ENCODE results near the gene EHD3. TPM values are rescaled to one million over a fixed set of nuclear protein-coding genes. Genes with fewer than 3 reads are reported as not detected.

EHD3 gene
- total and polyA plus RNA-seq, 2 of the 8 experiments (the other 6 are each of a cell fraction or from before 2014, with no cell fraction given): 9.3 to 12.0 TPM

DNA sequence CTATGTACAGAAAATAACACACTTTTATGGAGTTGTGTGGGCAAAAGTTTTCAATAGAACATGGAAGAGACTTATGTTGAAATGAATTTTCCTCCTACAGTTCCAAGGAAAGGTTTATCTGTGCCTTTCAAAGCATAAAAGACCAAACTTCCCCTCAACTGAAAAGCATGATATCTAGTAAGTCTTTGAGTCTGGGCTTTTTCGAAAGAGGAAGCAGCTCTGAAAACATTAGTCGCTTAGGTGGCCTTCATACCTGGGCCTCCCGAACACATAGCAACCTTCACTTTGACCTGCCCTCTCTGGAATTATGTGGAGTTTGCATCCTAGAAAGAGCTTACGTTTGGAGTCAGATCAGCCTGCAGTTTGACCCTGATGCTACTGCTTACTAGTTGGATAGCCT is 11.9 kb upstream of the EHD3 start:
- Histone ChIP-seq H4K20me1 (replicated peaks in 1 of 2; ENCODE audit: control insufficient read depth in 1 of 2, insufficient read depth in 2 of 2, low read length in 2 of 2) (no peaks in the 10 kb centered on the region), H4K8ac (ENCODE audit: extremely low read depth, insufficient read depth, low read length) (no peak overlapping the region), H2AK5ac (ENCODE audit: low read depth, low read length) (no peak overlapping the region), H3K56ac (replicated peaks; ENCODE audit: insufficient read length, low read depth, low read length) (no peak overlapping the region), H3K4me1 (replicated peaks in 1 of 4; ENCODE audit: control insufficient read depth in 3 of 4, insufficient read depth in 4 of 4, low read length in 3 of 4) (no peaks in the 10 kb centered on the region), H4K91ac (replicated peaks; ENCODE audit: insufficient read length, low read length) (no peak overlapping the region), H2BK15ac (ENCODE audit: low read length) (no peak overlapping the region), H3K4me3 (ENCODE audit: extremely low read depth in 1 of 4, insufficient read depth in 2 of 4, low read depth in 3 of 4, low read length in 4 of 4) (no peak overlapping the region), H2BK120ac (replicated peaks; ENCODE audit: low read depth, low read length) (no peak overlapping the region), H2BK5ac (ENCODE audit: low read depth, low read length) (no peak overlapping the region), H3K9me3 (ENCODE audit: insufficient read depth in 2 of 2, low read depth in 1 of 2, low read length in 1 of 2) (no peaks in the 10 kb centered on the region), H3K18ac (ENCODE audit: extremely low read depth, low read length) (no peak overlapping the region), H3K79me1 (ENCODE audit: low read depth, low read length) (no peaks in the 10 kb centered on the region), H3K4ac (replicated peaks; ENCODE audit: insufficient read length, low read depth, low read length) (no peak overlapping the region), H2BK12ac (ENCODE audit: low read depth, low read length) (no peak overlapping the region), H3K79me2 (ENCODE audit: control insufficient read depth in 1 of 2, insufficient read depth in 2 of 2, low read length in 2 of 2) (no peaks in the 10 kb centered on the region), H3K4me2 (ENCODE audit: insufficient read depth in 1 of 2, low read depth in 2 of 2, low read length in 2 of 2) (no peak overlapping the region), H3K27me3 (replicated peaks in 1 of 4; ENCODE audit: control insufficient read depth in 3 of 4, extremely low read depth in 1 of 4, insufficient read depth in 3 of 4, low read length in 3 of 4) (no peaks in the 10 kb centered on the region; a peak in 1 of 7 replicates), H3K14ac (ENCODE audit: insufficient read length) (no peak overlapping the region), H3K36me3 (ENCODE audit: control insufficient read depth in 2 of 4, insufficient read depth in 4 of 4, low read length in 3 of 4) (no peaks in the 10 kb centered on the region), H3K23ac (ENCODE audit: insufficient read length) (no peak overlapping the region), H3K23me2 (ENCODE audit: low read depth, low read length) (no peaks in the 10 kb centered on the region), H2BK20ac (ENCODE audit: low read length) (no peak overlapping the region), H2AFZ (ENCODE audit: low read length) (no peak overlapping the region), H3K27ac (ENCODE audit: low read depth, low read length) (no peak overlapping the region), H4K5ac (ENCODE audit: insufficient read length, low read depth, low read length) (no peak overlapping the region), H3K9ac (replicated peaks in 1 of 4; ENCODE audit: extremely low read depth in 1 of 4, low read depth in 3 of 4, low read length in 3 of 4) (no peak overlapping the region)
- POLR2A ChIA-PET (ENCODE audit: partially characterized antibody): no interaction called here
- CTCF ChIA-PET (ENCODE audit: partially characterized antibody): interaction anchor here (1.8 kb wide), 1 partner anchor 10 kb away, joined by 10 read pairs; no protein-coding TSS in a partner anchor
- FAIRE-seq (no peak), DNase-seq (ENCODE audit: low read depth in 1 of 2, low spot score in 2 of 2) (no peak)
- WGBS, 2 experiments (ENCODE audit: extremely low coverage in 1 of 2, insufficient coverage in 1 of 2, insufficient read length in 1 of 2, insufficient replicate concordance in 2 of 2, low coverage in 1 of 2, low lambda C conversion rate in 2 of 2, missing lambda C conversion rate in 1 of 2): 95% methylated on average over 4 of the region's 4 CpGs; no CpG with 5 or more reads in 1 of the 2 experiments
- TF ChIP-seq CBX5 (IDR thresholded peaks at IDR 0.05; ENCODE audit: low read depth, low read length) (no peak), HDAC2 (IDR thresholded peaks at IDR 0.05; ENCODE audit: borderline replicate concordance in 1 of 2, low read depth in 2 of 2, low read length in 2 of 2) (no peak), SUZ12 (IDR thresholded peaks at IDR 0.05; ENCODE audit: low read length) (no peak), RXRA (IDR thresholded peaks at IDR 0.05; ENCODE audit: insufficient read depth, low read depth, low read length) (no peak), NRF1 (IDR thresholded peaks at IDR 0.05; ENCODE audit: low read depth, low read length) (no peak), SP1 (IDR thresholded peaks at IDR 0.05; ENCODE audit: low read depth, low read length) (no peak), SP4 (IDR thresholded peaks at IDR 0.05; ENCODE audit: low read length) (no peak), RFX5 (IDR thresholded peaks at IDR 0.05; ENCODE audit: borderline replicate concordance, low read depth, low read length) (no peak), RNF2 (IDR thresholded peaks at IDR 0.05; ENCODE audit: borderline replicate concordance, low read depth, low read length, missing control alignments, poor library complexity, severe bottlenecking) (no peak)
- TF ChIP-seq, protein P1, sequence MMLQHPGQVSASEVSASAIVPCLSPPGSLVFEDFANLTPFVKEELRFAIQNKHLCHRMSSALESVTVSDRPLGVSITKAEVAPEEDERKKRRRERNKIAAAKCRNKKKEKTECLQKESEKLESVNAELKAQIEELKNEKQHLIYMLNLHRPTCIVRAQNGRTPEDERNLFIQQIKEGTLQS (IDR thresholded peaks at IDR 0.05; ENCODE audit: insufficient read depth, low read depth, low read length): no peak
- TF ChIP-seq, protein P2, sequence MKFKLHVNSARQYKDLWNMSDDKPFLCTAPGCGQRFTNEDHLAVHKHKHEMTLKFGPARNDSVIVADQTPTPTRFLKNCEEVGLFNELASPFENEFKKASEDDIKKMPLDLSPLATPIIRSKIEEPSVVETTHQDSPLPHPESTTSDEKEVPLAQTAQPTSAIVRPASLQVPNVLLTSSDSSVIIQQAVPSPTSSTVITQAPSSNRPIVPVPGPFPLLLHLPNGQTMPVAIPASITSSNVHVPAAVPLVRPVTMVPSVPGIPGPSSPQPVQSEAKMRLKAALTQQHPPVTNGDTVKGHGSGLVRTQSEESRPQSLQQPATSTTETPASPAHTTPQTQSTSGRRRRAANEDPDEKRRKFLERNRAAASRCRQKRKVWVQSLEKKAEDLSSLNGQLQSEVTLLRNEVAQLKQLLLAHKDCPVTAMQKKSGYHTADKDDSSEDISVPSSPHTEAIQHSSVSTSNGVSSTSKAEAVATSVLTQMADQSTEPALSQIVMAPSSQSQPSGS (IDR thresholded peaks at IDR 0.05; ENCODE audit: low read length): no peak

All from H1 (cell line).